ENCODE measurements around the gene LUC7L. TPM values are rescaled to one million over a fixed set of nuclear protein-coding genes. Genes with fewer than 3 reads are reported as not detected.

Gene LUC7L
- total RNA-seq = 10 to 100 TPM; 18.4 to 53.5 (median 31.1) TPM

- Histone ChIP-seq H3K4me3 (peak within 1 kb of the TSS; percentile 73 to 93 (median 90)), H3K27ac (peak within 1 kb of the TSS; percentile 92 to 98 (median 94)), H3K9me3 (no peaks in the 10 kb centered on the region), H3K27me3 (no peaks in the 10 kb centered on the region), H3K36me3 (peaks cover 6 to 39% of the 10 kb centered on the region in 2 donors), H3K4me1 (peaks cover 10 to 18% of the 10 kb centered on the region in 2 donors)
- peak; percentile 77 to 81 for DNase-seq
- intact Hi-C loops (cut with DNase I; ENCODE audit: low total_unique reads) (no loop called here), in situ Hi-C loops (cut with MboI; ENCODE audit: low sequenced_read_pairs in 4 of 4) (no loop called here)
- ATAC-seq = peak; percentile 94
- peak; percentile 98 for TF ChIP-seq POLR2A (IDR thresholded peaks at IDR 0.05)
- no peak for TF ChIP-seq CTCF (IDR thresholded peaks at IDR 0.05 in 4 of 5, conservative IDR thresholded peaks at IDR 0.05 in 1 of 5)
These were observed at the start of gene LUC7L for GRCh38 chr16:228852-229730. Gene LUC7L (minus strand): TSS chr16:229449. CDS start chr16:229339, 110 bp downstream.

GRCh38 chr16:278863-279366 is 49.7 kb upstream of the LUC7L start:
- TF ChIP-seq CTCF (IDR thresholded peaks at IDR 0.05 in 4 of 5, conservative IDR thresholded peaks at IDR 0.05 in 1 of 5) = no peak
- TF ChIP-seq POLR2A (IDR thresholded peaks at IDR 0.05) = no peak
- DNase-seq = no peak
- H3K27me3 ChIP-seq = peaks cover 10 to 32% (median 27%) of the 10 kb centered on the region in 3 donors

GRCh38 chr16:276426-277077 is 47.3 kb upstream of the LUC7L start:
- DNase-seq (peak in 1 of 2 donors; percentile 36), ATAC-seq (peak in 1 of 2 donors; percentile 23)
- peaks cover 10 to 30% (median 27%) of the 10 kb centered on the region in 3 donors for H3K27me3 ChIP-seq
- intact Hi-C loops (cut with DNase I; ENCODE audit: low total_unique reads) = no loop called here
- no peak overlapping the region for H3K4me3 ChIP-seq
- no peaks in the 10 kb centered on the region for H3K9me3 ChIP-seq
- no peaks in the 10 kb centered on the region for H3K36me3 ChIP-seq
- no peak overlapping the region for H3K27ac ChIP-seq
- in situ Hi-C loops (cut with MboI; ENCODE audit: low sequenced_read_pairs in 4 of 4) = no loop called here
- peaks cover 6 to 18% of the 10 kb centered on the region in 2 donors for H3K4me1 ChIP-seq
- TF ChIP-seq POLR2A (IDR thresholded peaks at IDR 0.05) (no peak), CTCF (IDR thresholded peaks at IDR 0.05 in 4 of 5, conservative IDR thresholded peaks at IDR 0.05 in 1 of 5) (no peak)

More at GRCh38 chr16:278863-279366, 49.7 kb upstream of the LUC7L start:
- in situ Hi-C loops (cut with MboI; ENCODE audit: low sequenced_read_pairs in 4 of 4) = no loop called here
- Histone ChIP-seq H3K4me3 (no peak overlapping the region), H3K9me3 (no peaks in the 10 kb centered on the region), H3K36me3 (no peaks in the 10 kb centered on the region), H3K4me1 (peaks cover 6 to 18% of the 10 kb centered on the region in 2 donors), H3K27ac (no peak overlapping the region)
- intact Hi-C loops (cut with DNase I; ENCODE audit: low total_unique reads) = no loop called here
- peak in 1 of 2 donors; percentile 33 for ATAC-seq

GRCh38 chr16:275786-276232 is 46.6 kb upstream of the LUC7L start, which contains the start of gene RGS11:
Gene RGS11 (minus strand): TSS chr16:275944. CDS start chr16:275911, 33 bp downstream.
- in situ Hi-C loops (cut with MboI; ENCODE audit: low sequenced_read_pairs in 4 of 4) = no loop called here
- Histone ChIP-seq H3K27ac (no peak within 1 kb of the TSS), H3K4me3 (peak within 1 kb of the TSS; percentile 43 to 55 (median 48)), H3K27me3 (peaks cover 10 to 24% (median 20%) of the 10 kb centered on the region in 3 donors), H3K9me3 (no peaks in the 10 kb centered on the region), H3K36me3 (no peaks in the 10 kb centered on the region), H3K4me1 (peaks cover under 1 to 14% of the 10 kb centered on the region in 2 donors)
- ATAC-seq = no peak
- TF ChIP-seq POLR2A (IDR thresholded peaks at IDR 0.05) (no peak), CTCF (IDR thresholded peaks at IDR 0.05 in 4 of 5, conservative IDR thresholded peaks at IDR 0.05 in 1 of 5) (no peak)
- intact Hi-C loops (cut with DNase I; ENCODE audit: low total_unique reads) = no loop called here
- no peak for DNase-seq

All from gastrocnemius medialis (tissue), 4 donors.